ENCODE data around the gene SORCS2.

- no peak for TF ChIP-seq POLR2AphosphoS5 (IDR thresholded peaks at IDR 0.05)
- TF ChIP-seq, protein P1, sequence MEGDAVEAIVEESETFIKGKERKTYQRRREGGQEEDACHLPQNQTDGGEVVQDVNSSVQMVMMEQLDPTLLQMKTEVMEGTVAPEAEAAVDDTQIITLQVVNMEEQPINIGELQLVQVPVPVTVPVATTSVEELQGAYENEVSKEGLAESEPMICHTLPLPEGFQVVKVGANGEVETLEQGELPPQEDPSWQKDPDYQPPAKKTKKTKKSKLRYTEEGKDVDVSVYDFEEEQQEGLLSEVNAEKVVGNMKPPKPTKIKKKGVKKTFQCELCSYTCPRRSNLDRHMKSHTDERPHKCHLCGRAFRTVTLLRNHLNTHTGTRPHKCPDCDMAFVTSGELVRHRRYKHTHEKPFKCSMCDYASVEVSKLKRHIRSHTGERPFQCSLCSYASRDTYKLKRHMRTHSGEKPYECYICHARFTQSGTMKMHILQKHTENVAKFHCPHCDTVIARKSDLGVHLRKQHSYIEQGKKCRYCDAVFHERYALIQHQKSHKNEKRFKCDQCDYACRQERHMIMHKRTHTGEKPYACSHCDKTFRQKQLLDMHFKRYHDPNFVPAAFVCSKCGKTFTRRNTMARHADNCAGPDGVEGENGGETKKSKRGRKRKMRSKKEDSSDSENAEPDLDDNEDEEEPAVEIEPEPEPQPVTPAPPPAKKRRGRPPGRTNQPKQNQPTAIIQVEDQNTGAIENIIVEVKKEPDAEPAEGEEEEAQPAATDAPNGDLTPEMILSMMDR (IDR thresholded peaks at IDR 0.05): no peak
Measured at GRCh38 chr4:7660176-7661039, 468.1 kb downstream of the SORCS2 start.
